OCI-LY1 (cell line): ENCODE measurements around the gene YDJC.

Experiments
- CTCF ChIP-seq: fragments of 200-600 bp; sonication (generic), shearing (Covaris generic); IDR thresholded peaks from 2 replicates; pipeline ENCODE4 v1.5.1; 2017; ENCODE audit warnings: mild to moderate bottlenecking, antibody characterized with exemption, low read length, moderate library complexity, mixed read lengths
- EZH2 ChIP-seq: fragments of 200-600 bp; sonication (generic), shearing (Covaris generic); IDR thresholded peaks from 2 replicates; pipeline ENCODE4 v1.8.0; 2017; ENCODE audit warnings: borderline replicate concordance, mixed run types, mild to moderate bottlenecking, antibody characterized with exemption, low read length, moderate library complexity, mixed read lengths

DNA sequence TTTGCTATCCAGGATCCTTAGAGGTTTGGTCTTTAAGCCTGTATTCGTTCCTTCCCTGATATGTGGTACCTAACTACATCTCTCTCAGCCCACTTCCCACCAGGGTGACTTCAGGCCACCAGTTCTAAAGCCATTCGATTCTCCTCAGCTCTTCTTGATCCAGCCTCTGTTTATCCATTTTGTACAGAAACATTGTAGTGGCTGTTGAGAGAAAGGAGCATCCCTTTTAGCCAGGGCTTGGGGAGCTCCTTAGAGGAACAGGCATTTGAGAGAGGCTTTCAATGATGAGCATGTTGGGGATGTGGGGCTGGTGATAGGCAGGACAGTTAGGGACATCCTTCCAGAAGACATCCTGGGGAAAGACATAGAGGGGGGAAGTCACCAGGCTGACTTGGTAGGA lies 44.4 kb downstream of the YDJC start:
- TF ChIP-seq CTCF (no peak), EZH2 (no peak)
